AG09309 (cell line): ENCODE measurements around the gene CDH13.

ENCODE experiments used
- DNase-seq: peaks from one replicate; pipeline ENCODE4 v3.0.0-alpha.2; 2010; ENCODE audit warnings: low read depth
- H3K4me3 ChIP-seq: 2 replicates; pipeline ENCODE4 v1.5.1; 2011; ENCODE audit warnings: mild to moderate bottlenecking, low read depth, low read length, moderate library complexity; ENCODE audit not compliant: control insufficient read depth
- CTCF ChIP-seq: IDR thresholded peaks from 2 replicates; pipeline ENCODE4 v1.5.1; 2011; ENCODE audit warnings: mild to moderate bottlenecking, low read depth, low read length, inconsistent platforms; ENCODE audit not compliant: insufficient read depth, control insufficient read depth; ENCODE audit errors: missing control alignments

Gene CDH13

GRCh38 chr16:82899731-82900450 is 273.1 kb downstream of the CDH13 start:
- no peak for TF ChIP-seq CTCF

GRCh38 chr16:82900559-82900958 is 273.8 kb downstream of the CDH13 start:
- DNase-seq = no peak
- no peak for TF ChIP-seq CTCF
- no peak overlapping the region for H3K4me3 ChIP-seq

More at GRCh38 chr16:82899731-82900450, 273.1 kb downstream of the CDH13 start:
- no peak for DNase-seq
- no peak overlapping the region for H3K4me3 ChIP-seq

- DNase-seq = no peak
- TF ChIP-seq CTCF = no peak
- H3K4me3 ChIP-seq = no peak overlapping the region
These were observed 285.2 kb downstream of the CDH13 start for GRCh38 chr16:82911925-82912324.

- no peak overlapping the region for H3K4me3 ChIP-seq
- no peak for DNase-seq
- TF ChIP-seq CTCF = no peak
These were observed 288.5 kb downstream of the CDH13 start for GRCh38 chr16:82915139-82915824.

GRCh38 chr16:82917886-82918595 is 291.3 kb downstream of the CDH13 start:
- H3K4me3 ChIP-seq = no peak overlapping the region
- DNase-seq = no peak
- TF ChIP-seq CTCF = no peak

- H3K4me3 ChIP-seq = no peak overlapping the region
- no peak for DNase-seq
- TF ChIP-seq CTCF = no peak
These were observed 297.5 kb downstream of the CDH13 start for GRCh38 chr16:82924075-82924854.
